ENCODE measurements around the gene SFR1.

Gene SFR1

DNA sequence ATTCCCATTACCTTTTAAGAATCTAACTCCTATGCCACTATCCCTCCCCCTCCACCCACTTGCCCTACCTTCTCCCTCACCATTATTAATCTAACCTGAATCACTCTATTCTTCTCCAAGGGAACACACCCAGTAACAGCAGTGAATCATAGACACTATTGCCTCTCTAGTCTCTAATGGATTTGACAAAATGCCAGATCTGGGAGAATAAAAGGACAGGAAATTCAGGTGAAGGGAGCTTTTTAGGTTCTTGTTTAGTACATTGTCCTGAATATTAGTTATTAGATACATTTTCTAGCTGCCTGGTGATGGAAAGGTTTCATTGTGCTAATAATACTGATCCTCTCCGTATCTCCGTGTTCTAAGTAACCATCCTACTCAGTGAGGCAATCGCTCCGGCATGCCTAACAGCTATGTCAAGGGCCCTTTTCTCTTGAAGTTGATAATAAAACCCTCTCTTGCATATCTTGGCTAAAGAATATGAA is 4.1 kb upstream of the SFR1 start:
- no peak for DNase-seq (ENCODE audit: low read depth)
- TF ChIP-seq, protein P1, sequence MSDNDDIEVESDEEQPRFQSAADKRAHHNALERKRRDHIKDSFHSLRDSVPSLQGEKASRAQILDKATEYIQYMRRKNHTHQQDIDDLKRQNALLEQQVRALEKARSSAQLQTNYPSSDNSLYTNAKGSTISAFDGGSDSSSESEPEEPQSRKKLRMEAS (IDR thresholded peaks at IDR 0.05; ENCODE audit: low read depth, low read length) = no peak
- TF ChIP-seq POLR2A (IDR thresholded peaks at IDR 0.05; ENCODE audit: extremely low read depth, insufficient read length) (no peak), MYC (IDR thresholded peaks at IDR 0.05; ENCODE audit: low read depth, low read length) (no peak)
- TF ChIP-seq, protein P2, sequence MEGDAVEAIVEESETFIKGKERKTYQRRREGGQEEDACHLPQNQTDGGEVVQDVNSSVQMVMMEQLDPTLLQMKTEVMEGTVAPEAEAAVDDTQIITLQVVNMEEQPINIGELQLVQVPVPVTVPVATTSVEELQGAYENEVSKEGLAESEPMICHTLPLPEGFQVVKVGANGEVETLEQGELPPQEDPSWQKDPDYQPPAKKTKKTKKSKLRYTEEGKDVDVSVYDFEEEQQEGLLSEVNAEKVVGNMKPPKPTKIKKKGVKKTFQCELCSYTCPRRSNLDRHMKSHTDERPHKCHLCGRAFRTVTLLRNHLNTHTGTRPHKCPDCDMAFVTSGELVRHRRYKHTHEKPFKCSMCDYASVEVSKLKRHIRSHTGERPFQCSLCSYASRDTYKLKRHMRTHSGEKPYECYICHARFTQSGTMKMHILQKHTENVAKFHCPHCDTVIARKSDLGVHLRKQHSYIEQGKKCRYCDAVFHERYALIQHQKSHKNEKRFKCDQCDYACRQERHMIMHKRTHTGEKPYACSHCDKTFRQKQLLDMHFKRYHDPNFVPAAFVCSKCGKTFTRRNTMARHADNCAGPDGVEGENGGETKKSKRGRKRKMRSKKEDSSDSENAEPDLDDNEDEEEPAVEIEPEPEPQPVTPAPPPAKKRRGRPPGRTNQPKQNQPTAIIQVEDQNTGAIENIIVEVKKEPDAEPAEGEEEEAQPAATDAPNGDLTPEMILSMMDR (IDR thresholded peaks at IDR 0.05; ENCODE audit: low read depth, low read length) = no peak

DNA sequence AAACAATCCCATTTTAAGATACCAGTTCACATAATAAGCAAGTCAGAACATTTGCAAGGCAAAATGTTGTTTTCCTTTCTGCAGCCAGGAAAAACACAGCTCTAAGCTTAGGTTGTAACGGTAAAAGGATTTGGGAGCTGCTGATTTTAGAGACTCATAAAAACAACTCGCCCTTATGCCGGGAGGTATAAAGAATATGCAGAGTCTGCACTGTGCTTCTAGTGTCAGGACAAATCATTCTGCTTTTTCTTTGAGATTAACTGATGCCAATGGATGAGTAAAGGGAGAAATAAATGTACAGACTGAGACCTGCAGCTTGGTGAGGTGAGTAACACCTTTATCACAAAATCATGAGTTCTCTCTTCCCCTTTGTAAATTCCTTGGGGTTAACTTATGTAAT is 2.0 kb upstream of the SFR1 start:
- TF ChIP-seq POLR2A (IDR thresholded peaks at IDR 0.05; ENCODE audit: extremely low read depth, insufficient read length) = no peak
- TF ChIP-seq, protein P1 (IDR thresholded peaks at IDR 0.05; ENCODE audit: low read depth, low read length) = no peak
- TF ChIP-seq MYC (IDR thresholded peaks at IDR 0.05; ENCODE audit: low read depth, low read length) = no peak
- TF ChIP-seq, protein P2 (IDR thresholded peaks at IDR 0.05; ENCODE audit: low read depth, low read length) = no peak
- DNase-seq (ENCODE audit: low read depth) = no peak
- no peak overlapping the region for H3K4me3 ChIP-seq (ENCODE audit: low read depth, low read length)

More for the DNA sequence above, 4.1 kb upstream of the SFR1 start:
- H3K4me3 ChIP-seq (ENCODE audit: low read depth, low read length) = no peak overlapping the region

DNA sequence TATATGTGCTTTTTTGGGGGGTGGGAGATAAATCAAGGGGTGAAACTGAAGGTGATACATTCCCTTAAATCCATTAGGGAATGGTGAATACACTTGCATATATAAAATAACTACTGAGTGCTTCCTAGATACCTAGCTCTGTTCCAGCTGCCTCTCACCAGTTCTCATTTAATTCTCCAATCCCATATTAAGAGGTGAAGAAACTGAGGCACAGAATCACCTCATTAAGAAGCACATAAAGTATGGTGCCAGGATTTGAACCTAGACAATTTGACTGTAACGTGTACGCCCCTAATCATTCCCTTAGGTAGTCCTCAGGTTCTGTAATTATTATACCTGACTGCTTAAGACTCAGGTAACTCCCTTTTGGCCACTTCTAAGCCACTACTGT is 1.5 kb upstream of the SFR1 start:
- no peak for DNase-seq (ENCODE audit: low read depth)
- TF ChIP-seq POLR2A (IDR thresholded peaks at IDR 0.05; ENCODE audit: extremely low read depth, insufficient read length) (no peak), MYC (IDR thresholded peaks at IDR 0.05; ENCODE audit: low read depth, low read length) (no peak)
- TF ChIP-seq, protein P1 (IDR thresholded peaks at IDR 0.05; ENCODE audit: low read depth, low read length) = no peak
- TF ChIP-seq, protein P2 (IDR thresholded peaks at IDR 0.05; ENCODE audit: low read depth, low read length) = no peak
- peak overlapping the region; percentile 87 for H3K4me3 ChIP-seq (ENCODE audit: low read depth, low read length)

DNA sequence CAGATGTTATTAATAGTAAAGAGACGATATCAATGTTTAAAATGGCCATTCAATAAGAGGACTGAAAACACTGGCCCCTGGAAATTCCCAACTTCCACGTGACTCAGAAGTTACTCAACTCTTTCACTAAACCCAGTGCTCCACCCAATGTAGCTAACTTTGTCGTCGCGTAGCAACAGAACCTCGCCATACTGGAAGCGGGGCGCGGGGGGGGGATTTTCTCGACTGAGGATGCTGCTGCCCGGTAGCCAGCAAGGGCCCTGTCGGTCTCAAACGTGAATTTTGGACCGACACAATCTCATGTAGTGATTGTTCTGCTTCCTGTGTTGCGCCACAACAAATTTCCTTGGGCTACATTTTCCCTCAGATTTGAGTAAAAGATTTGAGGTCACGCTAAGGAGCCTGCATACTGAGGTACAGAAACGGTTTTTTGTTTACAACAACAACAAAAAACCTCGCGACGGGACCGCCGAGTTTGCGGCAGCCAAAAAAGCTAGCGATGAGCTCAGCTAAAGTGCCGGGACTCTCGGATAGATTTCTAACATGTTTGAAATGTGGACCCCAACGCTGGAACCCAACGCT is 977 bp upstream of the SFR1 start:
- TF ChIP-seq POLR2A (IDR thresholded peaks at IDR 0.05; ENCODE audit: extremely low read depth, insufficient read length) = no peak
- TF ChIP-seq, protein P1 (IDR thresholded peaks at IDR 0.05; ENCODE audit: low read depth, low read length) = peak; percentile 87
- TF ChIP-seq MYC (IDR thresholded peaks at IDR 0.05; ENCODE audit: low read depth, low read length) = peak; percentile 62
- TF ChIP-seq, protein P2 (IDR thresholded peaks at IDR 0.05; ENCODE audit: low read depth, low read length) = no peak
- H3K4me3 ChIP-seq (ENCODE audit: low read depth, low read length) = peak overlapping the region; percentile 87
- DNase-seq (ENCODE audit: low read depth) = peak; percentile 92

DNA sequence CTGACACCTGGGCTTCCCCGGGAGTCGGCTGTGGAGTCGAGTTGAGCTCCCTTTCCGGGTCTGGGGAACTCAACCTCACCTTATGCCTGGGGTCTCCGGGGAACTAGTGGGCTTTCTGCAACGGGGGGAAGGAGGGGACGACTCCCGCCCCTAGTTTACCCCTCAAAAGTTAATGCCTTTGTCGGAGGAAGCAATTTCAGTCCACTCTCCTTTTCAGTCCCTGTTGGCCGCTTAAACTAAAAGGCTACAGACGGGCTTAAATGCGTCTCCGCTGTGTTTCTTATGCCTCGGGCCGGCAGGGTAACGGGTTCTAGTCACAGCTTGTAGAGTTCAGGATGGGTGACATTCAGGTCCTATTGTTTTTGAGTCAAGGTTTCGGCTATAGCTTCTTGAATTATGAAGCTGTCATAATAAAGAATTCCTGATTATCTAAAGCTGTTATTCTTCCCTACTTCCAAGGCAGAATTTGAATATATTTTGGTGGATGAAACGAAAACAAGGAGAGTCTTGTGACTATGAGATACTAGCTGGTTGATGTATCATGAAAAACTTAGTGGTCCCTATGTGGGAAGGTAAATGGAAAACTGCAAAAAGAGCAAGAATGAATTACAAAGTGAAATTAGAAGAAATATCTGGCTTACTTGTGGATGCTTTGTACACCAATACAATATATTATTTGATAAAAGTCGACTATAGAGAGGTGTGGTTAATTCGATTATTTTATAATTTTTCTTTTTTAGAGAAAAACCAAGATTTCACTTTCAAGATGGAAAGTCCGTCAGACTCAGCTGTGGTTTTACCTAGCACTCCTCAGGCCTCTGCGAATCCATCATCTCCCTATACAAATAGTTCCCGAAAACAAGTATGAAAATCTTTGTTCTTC is 495 bp downstream of the SFR1 start:
- no peak for DNase-seq (ENCODE audit: low read depth)
- TF ChIP-seq MYC (IDR thresholded peaks at IDR 0.05; ENCODE audit: low read depth, low read length) = no peak
- TF ChIP-seq, protein P2 (IDR thresholded peaks at IDR 0.05; ENCODE audit: low read depth, low read length) = no peak
- TF ChIP-seq, protein P1 (IDR thresholded peaks at IDR 0.05; ENCODE audit: low read depth, low read length) = no peak
- H3K4me3 ChIP-seq (ENCODE audit: low read depth, low read length) = peak overlapping the region; percentile 90
